GM19328 (cell line): ENCODE results near the gene LEFTY1.
"Not testable (repeated sequence)": the region's sequence is repeated elsewhere in the genome, so short reads cannot be mapped to it uniquely, and the experiment has no call there.

ENCODE experiments used
- ATAC-seq: cut with Tn5 transposase; IDR thresholded peaks from one replicate; pipeline ENCODE4 v1.9.1; 2021; ENCODE audit warnings: mild to moderate bottlenecking, moderate library complexity; ENCODE audit not compliant: unreplicated experiment

LEFTY1 gene

GRCh38 chr1:225888898-225889601 lies at the start of gene LEFTY1:
TSS of gene LEFTY1 (minus strand) at chr1:225889146. CDS start at chr1:225889066, 80 bp downstream.
- ATAC-seq, result no peak

GRCh38 chr1:225937048-225937968 lies 48.4 kb upstream of the LEFTY1 start:
- ATAC-seq, result no peak

DNA sequence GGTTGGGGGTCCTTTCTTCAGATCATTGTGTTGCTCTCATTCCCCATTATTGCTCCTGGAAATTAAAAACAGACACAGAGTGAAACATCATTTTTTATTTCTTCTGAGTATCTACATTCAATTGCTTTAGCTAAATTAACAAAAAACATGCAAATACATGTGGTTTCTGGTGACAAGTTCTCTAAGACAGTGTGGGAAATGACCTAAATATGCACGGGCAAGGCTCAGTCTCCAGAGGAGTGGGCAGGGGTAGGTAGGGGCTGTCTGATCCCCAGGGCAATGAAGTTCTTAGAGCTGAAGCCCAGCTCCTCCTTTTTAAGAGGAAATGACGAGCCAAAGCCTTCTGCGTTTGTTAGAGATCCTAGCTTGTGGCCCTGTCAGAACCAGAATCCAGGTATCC lies 47.6 kb upstream of the LEFTY1 start:
- no peak for ATAC-seq

DNA sequence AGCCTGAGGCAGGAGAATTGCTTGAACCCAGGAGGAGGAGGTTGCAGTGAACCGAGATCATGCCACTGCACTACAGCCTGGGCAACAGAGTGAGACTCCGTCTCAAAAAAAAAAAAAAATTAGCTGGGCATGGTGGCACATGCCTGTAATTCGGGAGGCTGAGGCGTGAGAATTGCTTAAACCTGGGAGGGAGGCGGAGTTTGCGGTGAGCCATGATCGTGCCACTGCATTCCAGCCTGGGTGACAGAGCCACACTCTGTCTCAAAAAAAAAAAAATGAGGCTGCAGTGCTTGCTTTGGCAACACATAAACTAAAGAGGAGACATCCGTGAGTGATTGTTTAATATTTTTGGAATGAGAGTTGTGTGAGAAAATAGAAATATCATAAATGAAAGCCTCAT lies 47.1 kb upstream of the LEFTY1 start:
- ATAC-seq, result not testable (repeated sequence)

DNA sequence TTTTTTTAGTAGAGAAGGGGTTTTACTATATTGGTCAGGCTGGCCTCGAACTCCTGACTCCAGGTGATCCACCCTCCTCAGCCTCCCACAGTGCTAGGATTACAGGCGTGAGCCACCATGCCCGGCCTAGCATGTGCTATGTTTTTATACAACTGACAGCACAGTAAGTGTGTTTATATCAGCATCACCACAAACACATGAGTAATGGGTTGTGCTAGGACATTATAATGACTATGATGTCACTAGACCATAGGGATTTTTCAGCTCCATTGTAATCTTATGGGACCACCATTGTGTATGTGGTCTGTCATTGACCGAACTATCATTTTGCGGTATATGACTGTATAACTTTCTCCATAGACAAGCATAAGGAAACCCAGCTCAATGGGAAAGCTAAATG lies 45.8 kb upstream of the LEFTY1 start:
- ATAC-seq, result no peak

- no peak for ATAC-seq
Observed at GRCh38 chr1:225933072-225933471, 44.1 kb upstream of the LEFTY1 start.

- ATAC-seq, result no peak
Observed at GRCh38 chr1:225931270-225932136, 42.6 kb upstream of the LEFTY1 start.

DNA sequence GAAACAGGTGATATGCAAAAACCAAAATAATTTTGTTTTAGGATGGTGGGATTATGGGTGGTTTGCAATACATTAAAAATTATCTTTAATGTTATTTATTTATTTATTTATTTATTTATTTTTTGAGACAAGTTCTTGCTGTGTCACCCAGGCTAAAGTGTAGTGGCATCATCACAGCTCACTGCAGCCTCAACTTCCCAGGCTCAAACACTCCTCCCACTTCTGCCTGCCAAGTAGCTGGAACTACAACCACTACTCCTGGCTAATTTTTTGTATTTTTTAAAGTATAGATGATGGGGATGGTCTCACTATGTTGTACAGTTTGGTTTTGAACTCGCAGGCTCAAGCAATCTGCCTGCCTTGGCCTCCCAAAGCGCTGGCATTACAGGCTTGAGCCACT lies 41.6 kb upstream of the LEFTY1 start:
- no peak for ATAC-seq

DNA sequence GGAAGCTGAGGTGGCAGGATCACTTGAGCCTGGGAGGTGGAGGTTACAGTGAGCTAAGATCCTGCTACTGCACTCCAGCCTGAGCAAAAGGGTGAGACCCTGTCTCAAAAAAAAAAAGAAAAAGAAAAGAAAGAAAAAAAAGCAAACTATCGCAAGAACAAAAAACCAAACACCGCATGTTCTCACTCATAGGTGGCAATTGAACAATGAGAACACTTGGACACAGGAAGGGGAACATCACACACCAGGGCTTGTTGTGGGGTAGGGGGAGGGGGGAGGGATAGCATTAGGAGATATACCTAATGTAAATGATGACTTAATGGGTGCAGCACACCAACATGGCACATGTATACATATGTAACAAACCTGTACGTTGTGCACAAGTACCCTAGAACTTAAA lies 40.5 kb upstream of the LEFTY1 start:
- not testable (repeated sequence) for ATAC-seq

GRCh38 chr1:225928186-225929175 lies 39.5 kb upstream of the LEFTY1 start:
- ATAC-seq, result no peak

DNA sequence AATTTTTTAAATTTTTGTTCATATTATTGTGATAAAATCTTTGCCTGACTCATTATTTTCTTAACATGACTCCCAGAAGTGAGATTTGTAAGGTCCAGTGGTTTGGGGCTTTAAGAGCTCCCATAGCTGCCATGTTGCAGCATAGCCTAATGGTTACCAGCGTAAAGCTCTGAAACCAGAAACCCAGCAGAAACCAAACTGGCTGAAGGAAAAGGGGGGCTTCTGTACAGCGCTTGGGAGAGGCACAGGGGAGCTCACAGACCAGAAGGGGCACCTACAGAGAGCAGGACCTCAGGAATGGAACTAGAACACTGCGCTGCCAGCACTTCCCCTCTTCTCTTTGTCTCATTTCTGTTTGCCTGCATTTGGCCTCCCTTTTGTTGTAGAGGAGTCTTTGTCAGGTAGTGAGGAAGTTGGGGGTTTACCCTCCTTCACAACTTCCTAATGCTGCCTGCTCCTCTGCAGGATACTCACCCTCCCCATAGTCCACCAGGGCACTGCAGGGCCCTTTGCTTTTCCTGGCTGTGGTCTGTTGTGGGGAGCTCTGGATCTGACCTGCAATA lies 37.7 kb upstream of the LEFTY1 start:
- no peak for ATAC-seq

- peak; percentile 99 for ATAC-seq
Observed at GRCh38 chr1:225923692-225924555, 35.0 kb upstream of the LEFTY1 start, which contains the start of gene PYCR2. TSS of gene PYCR2 (minus strand) at chr1:225924250. CDS start at chr1:225924110, 140 bp downstream.

- ATAC-seq, result no peak
Observed at GRCh38 chr1:225923381-225923691, 34.4 kb upstream of the LEFTY1 start.

GRCh38 chr1:225921734-225922709 lies 33.1 kb upstream of the LEFTY1 start:
- ATAC-seq, result no peak

- no peak for ATAC-seq
Observed at GRCh38 chr1:225919906-225920305, 31.0 kb upstream of the LEFTY1 start.

DNA sequence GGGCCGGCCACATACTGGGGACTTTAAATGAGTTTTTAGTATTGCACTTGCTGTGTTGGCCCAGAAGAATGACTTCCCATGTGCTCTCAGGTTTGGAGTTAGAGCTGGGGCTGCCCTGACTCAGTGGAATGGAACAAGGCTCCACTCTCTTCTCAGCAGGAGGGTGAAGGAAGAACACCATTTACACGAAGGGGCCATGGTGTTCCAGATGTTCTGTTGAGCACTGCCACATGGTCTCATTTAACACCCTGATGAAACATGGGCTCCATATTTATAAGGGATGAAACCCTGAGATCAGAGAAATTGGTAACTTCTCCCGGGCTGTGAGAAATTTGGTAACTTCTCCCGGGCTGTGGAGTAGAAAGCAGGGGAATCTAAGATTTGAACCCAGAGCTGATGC lies 29.3 kb upstream of the LEFTY1 start:
- no peak for ATAC-seq

GRCh38 chr1:225917536-225917935 lies 28.6 kb upstream of the LEFTY1 start:
- no peak for ATAC-seq

DNA sequence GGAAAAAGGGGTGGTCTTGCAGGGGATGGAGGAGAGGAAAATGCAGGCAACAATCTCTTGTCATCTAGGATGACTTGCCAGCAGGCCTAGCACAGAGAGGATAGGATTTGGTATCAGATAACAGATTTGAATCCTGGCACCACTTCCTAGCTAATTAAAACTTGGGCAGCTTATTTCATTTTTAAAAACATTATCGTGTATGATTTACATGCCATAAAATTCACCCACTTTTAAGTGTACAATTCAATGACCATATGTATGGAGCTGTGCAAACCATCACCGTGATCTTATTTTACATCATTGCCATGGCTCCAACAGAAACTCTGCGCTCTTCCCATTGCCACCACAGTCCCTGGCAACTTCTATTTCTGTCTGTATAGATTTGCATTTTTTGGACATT lies 28.2 kb upstream of the LEFTY1 start:
- ATAC-seq, result no peak
